Stimulated activated naive B cell treated with anti-CD40 and anti-IgM and Interleukin-4, amounts not matched to agents 10 μg/mL and 1 μg/mL and 100 μg/mL, for 72 hours (primary cell): ENCODE data around the gene CCND2.

Source experiments
- ATAC-seq, 2 donors: fragments of 150-1000 bp; cut with Tn5 transposase; replicated peaks; 2 replicates each; pipeline ENCODE4 v1.10.0; 2021; ENCODE audit warnings: moderate library complexity in 1 of 2
- DNase-seq: peaks from one replicate; pipeline ENCODE4 v3.0.0; 2021
- H3K27ac Mint-ChIP-seq: one replicate; pipeline ENCODE4 v1.8.0; 2022; ENCODE audit warnings: mild to moderate bottlenecking, mixed read lengths
- H3K27me3 Mint-ChIP-seq, 2 donors: one replicate each; pipeline ENCODE4 v1.8.0; 2022; ENCODE audit warnings: mixed read lengths in 2 of 2
- H3K36me3 Mint-ChIP-seq, 2 donors: one replicate each; pipeline ENCODE4 v1.8.0; 2022; ENCODE audit warnings: mixed read lengths in 2 of 2, mild to moderate bottlenecking in 1 of 2
- H3K4me1 Mint-ChIP-seq, 2 donors: one replicate each; pipeline ENCODE4 v1.8.0; 2022; ENCODE audit warnings: mixed read lengths in 2 of 2, mild to moderate bottlenecking in 1 of 2
- H3K4me3 Mint-ChIP-seq, 2 donors: one replicate each; pipeline ENCODE4 v1.8.0; 2022; ENCODE audit warnings: mild to moderate bottlenecking in 2 of 2, mixed read lengths in 2 of 2, moderate library complexity in 1 of 2
- H3K9me3 Mint-ChIP-seq, 2 donors: one replicate each; pipeline ENCODE4 v1.8.0; 2022; ENCODE audit warnings: mixed read lengths in 2 of 2, mild to moderate bottlenecking in 1 of 2

Gene CCND2

GRCh38 chr12:4268329-4269181 lies 5.0 kb upstream of the CCND2 start:
- ATAC-seq (no peak), DNase-seq (peak; percentile 19)
- Mint-ChIP-seq H3K4me3 (peak overlapping the region; percentile 93 to 98), H3K27me3 (no peaks in the 10 kb centered on the region), H3K36me3 (peaks cover 0 to 3% of the 10 kb centered on the region in 2 donors), H3K4me1 (peaks cover 18 to 36% of the 10 kb centered on the region in 2 donors), H3K9me3 (no peaks in the 10 kb centered on the region), H3K27ac (peak overlapping the region; percentile 99)

GRCh38 chr12:4269279-4269991 lies 4.1 kb upstream of the CCND2 start:
- peaks cover 0 to 3% of the 10 kb centered on the region in 2 donors for H3K36me3 Mint-ChIP-seq
- DNase-seq (peak; percentile 87), ATAC-seq (peak; percentile 23 to 35)
- no peaks in the 10 kb centered on the region for H3K27me3 Mint-ChIP-seq
- H3K9me3 Mint-ChIP-seq, result no peaks in the 10 kb centered on the region
- peaks cover 18 to 40% of the 10 kb centered on the region in 2 donors for H3K4me1 Mint-ChIP-seq
- peak overlapping the region; percentile 93 to 98 for H3K4me3 Mint-ChIP-seq
- peak overlapping the region; percentile 92 for H3K27ac Mint-ChIP-seq

GRCh38 chr12:4270016-4270830 lies 3.3 kb upstream of the CCND2 start:
- Mint-ChIP-seq H3K27ac (peak overlapping the region; percentile 98), H3K36me3 (peaks cover 0 to 9% of the 10 kb centered on the region in 2 donors), H3K9me3 (no peaks in the 10 kb centered on the region), H3K4me3 (peak overlapping the region; percentile 93 to 98), H3K4me1 (peaks cover 20 to 40% of the 10 kb centered on the region in 2 donors), H3K27me3 (no peaks in the 10 kb centered on the region)
- DNase-seq (peak; percentile 33), ATAC-seq (no peak)

- peaks cover 23 to 46% of the 10 kb centered on the region in 2 donors for H3K4me1 Mint-ChIP-seq
- peaks cover 3 to 15% of the 10 kb centered on the region in 2 donors for H3K36me3 Mint-ChIP-seq
- DNase-seq (peak; percentile 65), ATAC-seq (peak in 1 of 2 donors; percentile 0)
- no peaks in the 10 kb centered on the region for H3K27me3 Mint-ChIP-seq
- H3K4me3 Mint-ChIP-seq, result peak overlapping the region; percentile 93 to 98
- no peaks in the 10 kb centered on the region for H3K9me3 Mint-ChIP-seq
- peak overlapping the region; percentile 98 for H3K27ac Mint-ChIP-seq
Observed at GRCh38 chr12:4270831-4271716, 2.5 kb upstream of the CCND2 start.

GRCh38 chr12:4271717-4272423 lies 1.7 kb upstream of the CCND2 start:
- H3K36me3 Mint-ChIP-seq, result peaks cover 6 to 20% of the 10 kb centered on the region in 2 donors
- peak overlapping the region; percentile 93 to 98 for H3K4me3 Mint-ChIP-seq
- no peaks in the 10 kb centered on the region for H3K27me3 Mint-ChIP-seq
- peaks cover 29 to 54% of the 10 kb centered on the region in 2 donors for H3K4me1 Mint-ChIP-seq
- peak; percentile 51 to 60 for ATAC-seq
- H3K27ac Mint-ChIP-seq, result peak overlapping the region; percentile 98
- H3K9me3 Mint-ChIP-seq, result no peaks in the 10 kb centered on the region
- DNase-seq, result peak; percentile 79

- H3K9me3 Mint-ChIP-seq, result no peaks in the 10 kb centered on the region
- H3K27ac Mint-ChIP-seq, result peak overlapping the region; percentile 98
- ATAC-seq (peak; percentile 17), DNase-seq (peak; percentile 71)
- H3K4me3 Mint-ChIP-seq, result peak overlapping the region; percentile 93 to 98
- H3K4me1 Mint-ChIP-seq, result peaks cover 32 to 59% of the 10 kb centered on the region in 2 donors
- H3K27me3 Mint-ChIP-seq, result no peaks in the 10 kb centered on the region
- H3K36me3 Mint-ChIP-seq, result peaks cover 10 to 24% of the 10 kb centered on the region in 2 donors
Observed at GRCh38 chr12:4272424-4273272, 914 bp upstream of the CCND2 start.

GRCh38 chr12:4273273-4273651 lies 300 bp upstream of the CCND2 start:
- ATAC-seq (peak; percentile 3 to 4), DNase-seq (no peak)
- Mint-ChIP-seq H3K9me3 (no peaks in the 10 kb centered on the region), H3K4me3 (peak overlapping the region; percentile 93 to 98), H3K27me3 (no peaks in the 10 kb centered on the region), H3K4me1 (peaks cover 34 to 56% of the 10 kb centered on the region in 2 donors), H3K27ac (peak overlapping the region; percentile 97), H3K36me3 (peaks cover 13 to 30% of the 10 kb centered on the region in 2 donors)

GRCh38 chr12:4274396-4275015 lies 944 bp downstream of the CCND2 start:
- no peaks in the 10 kb centered on the region for H3K9me3 Mint-ChIP-seq
- H3K27ac Mint-ChIP-seq, result peak overlapping the region; percentile 97
- DNase-seq, result no peak
- peak overlapping the region; percentile 93 to 98 for H3K4me3 Mint-ChIP-seq
- peaks cover 21 to 36% of the 10 kb centered on the region in 2 donors for H3K36me3 Mint-ChIP-seq
- peaks cover 27 to 54% of the 10 kb centered on the region in 2 donors for H3K4me1 Mint-ChIP-seq
- H3K27me3 Mint-ChIP-seq, result no peaks in the 10 kb centered on the region
- no peak for ATAC-seq

- ATAC-seq (no peak), DNase-seq (no peak)
- H3K27me3 Mint-ChIP-seq, result no peaks in the 10 kb centered on the region
- H3K36me3 Mint-ChIP-seq, result peaks cover 22 to 39% of the 10 kb centered on the region in 2 donors
- no peaks in the 10 kb centered on the region for H3K9me3 Mint-ChIP-seq
- H3K4me1 Mint-ChIP-seq, result peaks cover 27 to 52% of the 10 kb centered on the region in 2 donors
- peak overlapping the region; percentile 93 to 98 for H3K4me3 Mint-ChIP-seq
- H3K27ac Mint-ChIP-seq, result peak overlapping the region; percentile 97
Observed at GRCh38 chr12:4275016-4275869, 1.7 kb downstream of the CCND2 start.

DNA sequence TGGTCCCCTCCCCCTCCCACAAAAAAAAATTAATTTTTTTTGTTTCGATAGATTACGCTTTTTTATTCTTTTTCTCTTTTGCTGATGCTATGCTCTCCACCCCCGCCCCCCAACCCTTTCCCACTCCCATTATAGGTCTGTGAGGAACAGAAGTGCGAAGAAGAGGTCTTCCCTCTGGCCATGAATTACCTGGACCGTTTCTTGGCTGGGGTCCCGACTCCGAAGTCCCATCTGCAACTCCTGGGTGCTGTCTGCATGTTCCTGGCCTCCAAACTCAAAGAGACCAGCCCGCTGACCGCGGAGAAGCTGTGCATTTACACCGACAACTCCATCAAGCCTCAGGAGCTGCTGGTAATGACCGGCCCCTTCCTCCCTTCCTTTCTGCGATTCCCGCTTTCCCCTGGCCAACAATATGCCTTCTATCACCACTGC lies 2.3 kb downstream of the CCND2 start:
- Mint-ChIP-seq H3K4me1 (peaks cover 29 to 54% of the 10 kb centered on the region in 2 donors), H3K4me3 (peak overlapping the region; percentile 93 to 98), H3K36me3 (peaks cover 29 to 46% of the 10 kb centered on the region in 2 donors), H3K27ac (peak overlapping the region; percentile 97), H3K27me3 (no peaks in the 10 kb centered on the region), H3K9me3 (no peaks in the 10 kb centered on the region)
- no peak for ATAC-seq
- no peak for DNase-seq
